ENCODE data around the gene NELFCD.

Gene NELFCD

DNA sequence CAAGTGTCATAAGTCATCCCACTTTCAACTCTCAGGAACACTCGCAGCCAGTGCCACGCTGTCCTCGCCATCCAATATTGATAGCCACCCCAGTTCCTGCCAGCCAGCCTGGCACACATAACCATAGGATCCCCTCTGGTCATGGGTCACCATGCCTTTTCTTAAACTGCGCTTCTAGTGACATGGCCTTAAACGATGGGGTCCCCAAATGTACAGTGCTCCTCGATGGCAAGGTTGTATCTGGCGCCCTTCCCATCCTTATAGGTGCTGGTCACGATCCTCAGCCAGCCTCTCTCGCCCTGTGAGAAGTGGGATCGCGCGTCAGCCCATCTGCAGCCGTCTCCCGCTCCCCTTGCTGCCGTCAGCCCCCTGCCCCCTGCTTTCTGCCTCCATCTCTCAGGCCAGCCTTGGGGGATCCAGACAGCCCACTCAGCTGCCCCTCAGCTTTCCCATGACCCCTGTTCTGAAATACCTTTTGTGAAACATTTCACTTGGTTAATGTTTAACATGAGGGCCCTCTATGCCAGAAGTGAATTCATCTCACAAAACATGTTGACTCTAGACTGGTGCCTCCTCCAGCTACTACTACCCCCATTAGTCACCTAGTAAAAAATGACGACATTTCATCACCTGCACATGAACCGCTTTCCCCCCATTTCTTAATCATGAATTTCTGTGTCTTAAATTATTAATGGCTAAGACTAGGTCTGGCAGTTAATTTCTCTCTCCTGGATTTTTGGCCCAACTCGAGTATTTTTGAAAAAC, 14.6 kb downstream of the NELFCD start:
- DNase-seq: no peak

DNA sequence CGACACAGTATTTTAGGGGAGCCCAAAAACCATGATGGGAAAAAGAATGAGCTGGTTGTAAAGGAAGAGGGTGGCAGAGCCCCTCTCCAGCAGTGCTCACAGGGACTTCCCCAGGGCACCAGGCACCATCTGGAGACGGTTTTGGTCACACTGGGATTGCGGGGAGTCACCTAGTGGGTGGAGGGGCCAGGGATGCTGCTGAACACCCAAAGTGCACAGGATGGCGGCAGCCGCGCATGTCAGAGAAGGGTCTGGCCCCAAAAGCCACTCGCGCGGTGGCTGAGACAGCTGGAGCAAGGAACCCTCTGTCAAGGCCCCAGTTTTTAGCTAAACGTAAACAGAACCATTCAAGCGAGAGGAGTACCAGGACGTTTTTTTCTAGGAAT, 15.2 kb downstream of the NELFCD start:
- no peak for DNase-seq

DNA sequence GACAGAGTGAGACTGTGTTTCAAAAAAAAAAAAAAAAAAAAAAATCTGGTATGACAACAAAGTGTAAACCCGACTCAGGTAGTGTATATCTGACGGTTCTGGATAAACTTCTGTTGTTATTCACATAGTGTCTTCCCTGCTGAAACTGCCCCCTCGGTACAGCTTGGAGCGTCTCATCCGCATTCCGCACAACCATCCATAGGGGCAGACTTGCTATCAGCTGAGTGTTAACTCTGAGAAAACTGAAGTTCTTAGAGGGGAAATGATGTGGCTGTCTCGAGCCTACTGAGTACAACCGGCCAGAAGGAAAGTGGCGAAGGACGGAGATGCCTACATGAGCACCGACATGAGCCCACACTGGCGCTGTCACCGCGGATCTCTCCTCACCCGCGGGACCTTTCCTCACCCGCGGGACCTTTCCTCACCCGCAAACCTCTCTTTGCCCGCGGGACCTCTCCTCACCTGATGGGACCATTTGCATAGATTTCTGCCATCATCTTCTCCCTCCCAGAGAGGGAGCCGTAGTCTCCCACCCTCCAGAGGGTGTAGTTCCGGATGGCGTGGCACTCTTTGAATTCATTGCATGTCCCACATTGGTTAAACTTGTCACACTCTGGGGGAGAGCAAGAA, 16.2 kb downstream of the NELFCD start:
- no peak for DNase-seq

DNA sequence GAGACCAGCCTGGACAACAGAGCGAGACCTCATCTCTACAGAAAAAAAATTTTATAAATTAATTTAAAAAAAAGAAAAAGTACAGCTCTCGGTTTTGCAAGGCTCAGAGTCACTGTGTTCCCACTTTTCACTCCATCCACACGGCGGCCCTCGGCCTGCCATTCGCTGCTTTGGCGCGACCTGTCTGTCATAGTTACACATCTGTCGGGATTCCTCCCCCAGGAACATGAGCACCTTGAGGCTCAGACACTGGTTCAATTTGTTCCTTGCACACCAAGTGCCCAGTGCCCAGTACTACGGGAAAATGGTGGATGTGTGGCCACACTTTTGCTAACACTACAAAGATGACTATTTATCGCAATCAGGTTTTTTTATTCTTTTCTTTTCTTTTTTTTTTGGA, 17.6 kb downstream of the NELFCD start:
- no peak for DNase-seq

DNA sequence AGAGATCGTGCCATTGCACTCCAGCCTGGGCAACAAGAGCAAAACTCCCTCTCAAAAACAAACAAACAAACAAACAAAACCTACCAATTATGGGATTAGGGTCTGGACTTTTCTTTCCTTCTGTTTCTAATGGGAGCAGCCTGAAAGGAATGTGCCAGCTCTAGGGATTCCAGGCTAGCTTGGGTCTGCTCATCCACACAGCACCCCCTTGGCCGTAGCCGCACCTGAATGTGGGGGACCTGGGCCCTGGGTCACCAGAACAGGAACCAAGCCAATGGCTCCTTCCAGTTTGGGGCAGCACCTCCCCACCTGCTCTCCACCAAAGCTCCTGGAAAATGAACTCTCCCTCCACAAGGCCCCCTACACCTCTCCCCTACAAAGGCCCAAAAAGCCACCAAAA, 19.3 kb downstream of the NELFCD start:
- no peak for DNase-seq

DNA sequence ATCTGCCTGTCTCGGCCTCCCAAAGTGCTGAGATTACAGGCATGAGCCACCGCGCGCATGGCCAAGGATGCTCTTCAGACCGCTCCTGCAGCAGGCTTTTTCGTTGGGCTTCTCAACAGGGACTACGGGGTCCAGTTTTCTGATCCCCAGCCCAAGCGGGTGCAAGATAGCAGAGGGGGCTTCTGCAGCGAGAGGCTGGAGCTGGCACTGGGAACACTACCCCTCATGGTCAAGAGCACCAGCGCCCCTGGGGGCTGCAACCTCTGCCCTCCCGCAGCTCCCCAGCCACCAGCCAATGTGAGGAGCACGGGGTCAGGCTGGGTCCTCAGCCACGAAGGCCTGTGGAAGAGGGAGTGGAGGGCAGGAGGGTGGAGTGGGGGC, 20.0 kb downstream of the NELFCD start:
- no peak for DNase-seq

- DNase-seq: no peak
These were observed 20.6 kb downstream of the NELFCD start for GRCh38 chr20:59001449-59002171.

GRCh38 chr20:59002388-59002787, 21.3 kb downstream of the NELFCD start:
- DNase-seq: no peak

GRCh38 chr20:59002874-59003399, 21.9 kb downstream of the NELFCD start:
- DNase-seq: no peak

DNA sequence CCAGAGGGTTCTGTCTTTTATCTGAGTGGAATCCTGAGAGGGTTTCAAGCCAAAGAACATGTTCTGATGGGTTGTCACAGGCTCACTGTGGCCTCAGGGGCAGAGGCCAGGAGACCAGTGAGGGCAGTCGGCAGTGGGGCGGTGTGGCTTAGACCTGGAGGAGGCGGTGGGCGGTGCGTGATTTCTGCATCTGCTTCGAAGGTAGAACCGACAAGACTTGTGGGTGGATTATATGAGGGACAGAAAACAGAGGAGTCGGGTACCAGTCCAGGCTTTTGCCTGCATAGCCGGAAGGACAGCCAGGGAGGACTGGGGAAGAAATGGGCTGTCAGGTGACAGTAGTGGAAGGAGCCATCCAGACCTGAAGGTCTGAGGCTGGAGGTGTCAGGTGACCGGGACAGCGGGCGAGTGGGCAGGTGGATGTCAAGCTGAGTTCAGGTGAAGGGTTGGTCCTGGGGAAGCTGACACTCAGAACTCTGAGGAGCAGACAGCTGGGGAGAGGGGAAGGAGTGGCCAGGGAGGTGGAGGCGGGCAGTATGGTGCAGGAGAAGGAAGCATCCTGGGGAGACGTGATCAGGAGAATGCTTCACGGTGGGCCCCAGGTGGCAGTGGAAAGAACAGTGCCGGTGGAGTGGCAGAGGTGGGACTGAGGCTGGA, 22.9 kb downstream of the NELFCD start:
- DNase-seq: no peak

GRCh38 chr20:59004493-59004762, 23.4 kb downstream of the NELFCD start:
- DNase-seq: peak; percentile 50

- peak; percentile 14 for DNase-seq
These were observed 23.9 kb downstream of the NELFCD start for GRCh38 chr20:59004763-59005522.

DNA sequence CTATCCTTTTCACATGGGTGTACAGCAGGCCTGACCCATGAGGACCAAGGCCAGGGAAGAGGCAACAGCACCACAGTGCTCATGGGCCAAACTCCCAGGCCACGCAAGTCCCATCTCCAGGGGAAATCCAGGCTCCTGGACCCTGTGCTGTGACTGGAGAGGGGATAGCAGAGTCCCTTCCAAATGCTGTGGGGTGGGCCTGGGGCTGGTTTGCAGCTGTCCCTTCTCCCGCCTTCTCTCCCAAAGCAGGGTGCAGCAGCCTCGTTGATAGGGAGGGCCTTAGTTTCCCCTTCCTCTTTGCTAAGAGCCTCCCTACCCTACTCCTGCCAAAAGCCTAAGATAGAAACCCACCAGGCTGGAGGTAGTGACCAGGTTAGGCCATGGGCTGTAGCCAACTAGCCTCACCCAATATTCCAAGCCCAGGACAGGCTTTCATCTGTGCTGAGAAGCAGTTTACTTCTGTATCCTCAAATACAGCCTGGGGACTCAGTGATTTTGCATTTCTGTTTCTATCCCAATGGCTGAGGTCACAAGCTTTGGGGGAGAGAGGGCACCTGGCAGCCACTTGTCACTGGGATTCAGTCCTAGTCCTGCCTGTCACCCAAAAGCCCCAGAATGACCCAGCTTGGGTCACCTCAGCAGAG, 24.6 kb downstream of the NELFCD start:
- DNase-seq: no peak

GRCh38 chr20:59006167-59006863, 25.3 kb downstream of the NELFCD start:
- DNase-seq: no peak

DNA sequence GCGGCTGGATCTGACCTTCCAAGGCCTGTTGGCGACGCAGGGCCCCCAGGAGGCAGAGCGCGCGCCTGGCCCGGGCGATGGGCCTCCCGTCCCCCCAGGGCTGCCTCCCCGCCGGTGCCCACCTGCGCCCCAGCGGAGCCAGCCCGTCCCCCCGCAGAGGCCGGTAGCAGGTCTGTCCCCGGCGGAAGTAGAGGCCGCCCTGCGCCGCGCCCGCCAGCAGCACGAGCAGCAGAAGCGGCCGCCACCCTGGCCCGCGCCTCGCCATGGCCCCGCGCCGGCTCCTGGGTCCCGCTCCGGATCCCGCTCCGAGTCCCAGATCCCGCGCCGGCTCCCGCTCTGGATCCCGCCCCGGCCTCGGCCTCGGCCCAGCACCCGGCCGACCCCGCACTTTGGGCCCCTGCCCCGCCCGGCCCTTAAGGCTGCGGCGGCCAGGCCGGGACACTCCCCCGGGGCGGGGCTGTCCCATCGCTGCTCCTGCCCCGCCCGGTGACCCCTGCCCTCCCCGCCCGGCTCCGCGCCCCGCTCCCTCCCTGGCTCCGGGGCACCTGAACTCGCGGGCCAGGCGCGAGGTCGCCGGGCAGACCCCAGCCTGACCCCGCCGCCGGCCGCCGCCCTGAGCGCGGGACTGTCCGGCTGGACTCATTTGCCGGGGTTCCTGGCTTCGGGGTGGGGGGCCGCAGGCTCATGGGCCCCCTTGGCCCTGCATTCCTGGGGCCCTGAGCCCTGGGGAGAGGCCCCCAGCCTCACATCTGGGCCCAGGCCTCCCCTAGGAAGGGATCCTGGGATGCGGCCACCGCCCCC, 26.0 kb downstream of the NELFCD start, which contains the start of gene CTSZ:
CTSZ (minus strand) TSS at position 391 of the 801 bp plus-strand sequence; CDS start at position 265, 126 bp downstream.
- no peak for DNase-seq

GRCh38 chr20:59007665-59008511, 26.8 kb downstream of the NELFCD start:
- DNase-seq: no peak

DNA sequence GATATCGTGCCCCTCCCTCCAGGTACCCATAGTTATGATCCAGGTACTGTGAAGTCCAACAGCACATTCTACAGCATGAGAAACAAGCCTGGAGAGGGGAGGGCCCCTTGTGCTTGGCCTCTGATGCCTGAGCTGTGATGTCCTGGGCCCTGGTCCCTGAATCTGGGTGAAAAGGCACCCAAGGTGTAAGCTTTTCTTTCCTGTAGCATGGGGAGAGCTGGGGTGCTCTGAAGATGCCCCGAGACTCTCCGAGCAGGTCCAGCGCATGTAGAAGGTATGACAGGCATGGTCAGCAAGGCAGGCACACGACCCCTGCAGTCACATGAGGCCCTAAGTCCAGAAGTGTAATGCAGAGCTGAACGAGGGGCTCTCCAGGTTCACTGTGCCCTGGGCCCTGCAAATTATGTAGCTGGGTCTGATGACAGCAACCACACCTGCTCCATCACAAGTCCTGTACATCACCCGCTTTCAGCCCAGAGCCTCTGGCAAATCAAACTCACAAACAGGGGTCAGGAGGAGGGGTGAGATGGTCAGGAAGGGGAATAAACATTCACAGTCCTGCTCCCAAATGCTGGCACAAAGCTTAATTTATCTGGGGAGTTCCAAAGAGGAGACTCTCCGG, 27.8 kb downstream of the NELFCD start:
- no peak for DNase-seq

GRCh38 chr20:59010321-59010994, 29.4 kb downstream of the NELFCD start:
- DNase-seq: no peak

Measured in effector CD8-positive, alpha-beta T cell (primary cell).